ENCODE measurements around the gene CD83. TPM values are rescaled to one million over a fixed set of nuclear protein-coding genes. Genes with fewer than 3 reads are reported as not detected.

The CD83 gene
- total RNA-seq, 1 donor from 2014 or later, result 1.0 TPM

GRCh38 chr6:14085176-14085787, 32.3 kb upstream of the CD83 start:
- Mint-ChIP-seq H3K4me1 (ENCODE audit: low read depth) (peaks cover 7% of the 10 kb centered on the region), H3K27ac (ENCODE audit: unreplicated experiment) (no peak overlapping the region), H3K27me3 (ENCODE audit: low read depth) (peaks cover 8% of the 10 kb centered on the region), H3K9me3 (ENCODE audit: low read depth) (no peaks in the 10 kb centered on the region), H3K4me3 (ENCODE audit: unreplicated experiment) (no peak overlapping the region), H3K36me3 (ENCODE audit: low read depth) (no peaks in the 10 kb centered on the region)
- DNase-seq (ENCODE audit: low spot score), result no peak
- TF ChIP-seq CTCF (IDR thresholded peaks at IDR 0.05), result no peak

- Mint-ChIP-seq H3K9me3 (ENCODE audit: low read depth) (no peaks in the 10 kb centered on the region), H3K4me1 (ENCODE audit: low read depth) (peaks cover 7% of the 10 kb centered on the region), H3K4me3 (ENCODE audit: unreplicated experiment) (no peak overlapping the region), H3K36me3 (ENCODE audit: low read depth) (peaks cover 2% of the 10 kb centered on the region), H3K27ac (ENCODE audit: unreplicated experiment) (no peak overlapping the region), H3K27me3 (ENCODE audit: low read depth) (peaks cover 8% of the 10 kb centered on the region)
- no peak for TF ChIP-seq CTCF (IDR thresholded peaks at IDR 0.05)
- DNase-seq (ENCODE audit: low spot score), result no peak
These were observed 30.9 kb upstream of the CD83 start for GRCh38 chr6:14086701-14087100.

- Mint-ChIP-seq H3K9me3 (ENCODE audit: low read depth) (peaks cover 3% of the 10 kb centered on the region), H3K27ac (ENCODE audit: unreplicated experiment) (no peak overlapping the region), H3K4me3 (ENCODE audit: unreplicated experiment) (no peak overlapping the region), H3K4me1 (ENCODE audit: low read depth) (peaks cover 17% of the 10 kb centered on the region), H3K36me3 (ENCODE audit: low read depth) (peaks cover 2% of the 10 kb centered on the region), H3K27me3 (ENCODE audit: low read depth) (peaks cover 6% of the 10 kb centered on the region)
- TF ChIP-seq CTCF (IDR thresholded peaks at IDR 0.05), result no peak
- DNase-seq (ENCODE audit: low spot score), result no peak
These were observed 28.9 kb upstream of the CD83 start for GRCh38 chr6:14088600-14089192.

GRCh38 chr6:14089224-14089623, 28.3 kb upstream of the CD83 start:
- Mint-ChIP-seq H3K9me3 (ENCODE audit: low read depth) (peaks cover 3% of the 10 kb centered on the region), H3K36me3 (ENCODE audit: low read depth) (peaks cover 2% of the 10 kb centered on the region), H3K27ac (ENCODE audit: unreplicated experiment) (no peak overlapping the region), H3K4me1 (ENCODE audit: low read depth) (peaks cover 22% of the 10 kb centered on the region), H3K27me3 (ENCODE audit: low read depth) (peaks cover 6% of the 10 kb centered on the region), H3K4me3 (ENCODE audit: unreplicated experiment) (no peak overlapping the region)
- no peak for TF ChIP-seq CTCF (IDR thresholded peaks at IDR 0.05)
- no peak for DNase-seq (ENCODE audit: low spot score)

GRCh38 chr6:14091339-14091978, 26.1 kb upstream of the CD83 start:
- Mint-ChIP-seq H3K27me3 (ENCODE audit: low read depth) (peaks cover 6% of the 10 kb centered on the region), H3K36me3 (ENCODE audit: low read depth) (peaks cover 2% of the 10 kb centered on the region), H3K4me3 (ENCODE audit: unreplicated experiment) (no peak overlapping the region), H3K27ac (ENCODE audit: unreplicated experiment) (no peak overlapping the region), H3K4me1 (ENCODE audit: low read depth) (peaks cover 23% of the 10 kb centered on the region), H3K9me3 (ENCODE audit: low read depth) (peaks cover 3% of the 10 kb centered on the region)
- no peak for DNase-seq (ENCODE audit: low spot score)
- no peak for TF ChIP-seq CTCF (IDR thresholded peaks at IDR 0.05)
